C4-2B (cell line): ENCODE results near the gene PBX1.

Experiments
- H3K27ac ChIP-seq: fragments of 450-650 bp; 2 replicates; pipeline ENCODE4 v1.5.1; 2017
- CTCF ChIP-seq: fragments of 450-650 bp; conservative IDR thresholded peaks from 2 replicates; pipeline ENCODE4 v1.5.1; 2017; ENCODE audit warnings: mild to moderate bottlenecking
- ZFX ChIP-seq: fragments of 450-650 bp; IDR thresholded peaks from 2 replicates; pipeline ENCODE4 v1.6.1; 2017

Gene PBX1

GRCh38 chr1:164726235-164726634, 167.3 kb downstream of the PBX1 start:
- no peak overlapping the region for H3K27ac ChIP-seq
- TF ChIP-seq CTCF (no peak), ZFX (no peak)

GRCh38 chr1:164728719-164729118, 169.7 kb downstream of the PBX1 start:
- TF ChIP-seq CTCF (no peak), ZFX (no peak)
- H3K27ac ChIP-seq, result no peak overlapping the region

- H3K27ac ChIP-seq, result no peak overlapping the region
- TF ChIP-seq ZFX, result no peak
- TF ChIP-seq CTCF, result no peak
These were observed 172.3 kb downstream of the PBX1 start for GRCh38 chr1:164731161-164731876.

- no peak for TF ChIP-seq CTCF
These were observed 174.1 kb downstream of the PBX1 start for GRCh38 chr1:164733070-164733469.

GRCh38 chr1:164733734-164734133, 174.8 kb downstream of the PBX1 start:
- TF ChIP-seq ZFX (no peak), CTCF (no peak)

More at GRCh38 chr1:164733070-164733469, 174.1 kb downstream of the PBX1 start:
- H3K27ac ChIP-seq, result no peak overlapping the region

GRCh38 chr1:164735315-164736052, 176.5 kb downstream of the PBX1 start:
- no peak overlapping the region for H3K27ac ChIP-seq
- TF ChIP-seq CTCF (no peak), ZFX (no peak)

More at GRCh38 chr1:164733734-164734133, 174.8 kb downstream of the PBX1 start:
- H3K27ac ChIP-seq, result no peak overlapping the region

GRCh38 chr1:164736137-164736536, 177.2 kb downstream of the PBX1 start:
- TF ChIP-seq ZFX (no peak), CTCF (no peak)
- no peak overlapping the region for H3K27ac ChIP-seq
